ENCODE measurements around the gene PTPRK. TPM values are rescaled to one million over a fixed set of nuclear protein-coding genes. Genes with fewer than 3 reads are reported as not detected.

Gene PTPRK
- total and polyA plus RNA-seq, 2 of the 8 experiments (the other 6 are each of a cell fraction or from before 2014, with no cell fraction given) = 11.4 to 47.3 TPM

DNA sequence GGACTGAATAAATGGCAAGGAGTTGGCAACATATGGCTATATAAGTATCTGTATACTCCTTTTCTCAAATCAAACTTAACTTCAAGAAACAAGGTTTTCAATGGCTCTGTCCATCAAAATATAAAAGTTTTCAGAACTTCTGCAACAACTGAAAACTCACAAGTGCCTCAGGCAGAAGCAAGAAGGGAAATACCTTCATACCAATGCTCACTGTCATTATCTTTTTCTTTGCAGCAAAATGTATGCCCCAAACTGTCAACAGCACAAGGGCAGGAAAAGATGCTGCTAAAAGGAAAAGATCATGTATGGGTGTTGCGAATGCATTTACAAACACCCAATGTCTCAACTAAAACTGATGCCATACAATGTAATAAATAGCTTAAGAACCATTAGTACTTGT is 45.9 kb downstream of the PTPRK start:
- Histone ChIP-seq H4K5ac (ENCODE audit: insufficient read length, low read depth, low read length) (no peak overlapping the region), H3K14ac (ENCODE audit: insufficient read length) (no peak overlapping the region), H3K4me3 (ENCODE audit: extremely low read depth in 1 of 4, insufficient read depth in 2 of 4, low read depth in 3 of 4, low read length in 4 of 4) (no peak overlapping the region), H3K4me2 (ENCODE audit: insufficient read depth in 1 of 2, low read depth in 2 of 2, low read length in 2 of 2) (no peak overlapping the region), H2BK20ac (ENCODE audit: low read length) (no peak overlapping the region), H3K4me1 (replicated peaks in 1 of 4; ENCODE audit: control insufficient read depth in 3 of 4, insufficient read depth in 4 of 4, low read length in 3 of 4) (no peaks in the 10 kb centered on the region), H2AFZ (ENCODE audit: low read length) (no peak overlapping the region), H3K36me3 (ENCODE audit: control insufficient read depth in 2 of 4, insufficient read depth in 4 of 4, low read length in 3 of 4) (no peaks in the 10 kb centered on the region), H3K9me3 (ENCODE audit: insufficient read depth in 2 of 2, low read depth in 1 of 2, low read length in 1 of 2) (no peaks in the 10 kb centered on the region), H2AK5ac (ENCODE audit: low read depth, low read length) (no peak overlapping the region), H3K23me2 (ENCODE audit: low read depth, low read length) (no peaks in the 10 kb centered on the region), H3K4ac (replicated peaks; ENCODE audit: insufficient read length, low read depth, low read length) (no peak overlapping the region), H3K27ac (ENCODE audit: low read depth, low read length) (no peak overlapping the region), H3K23ac (ENCODE audit: insufficient read length) (no peak overlapping the region), H4K8ac (ENCODE audit: extremely low read depth, insufficient read depth, low read length) (no peak overlapping the region), H2BK5ac (ENCODE audit: low read depth, low read length) (no peak overlapping the region), H3K18ac (ENCODE audit: extremely low read depth, low read length) (no peak overlapping the region), H2BK12ac (ENCODE audit: low read depth, low read length) (no peak overlapping the region), H3K79me1 (ENCODE audit: low read depth, low read length) (peaks cover 2% of the 10 kb centered on the region; the same call in 1 of the 2 replicates), H4K91ac (replicated peaks; ENCODE audit: insufficient read length, low read length) (no peak overlapping the region), H2BK15ac (ENCODE audit: low read length) (no peak overlapping the region), H4K20me1 (replicated peaks in 1 of 2; ENCODE audit: control insufficient read depth in 1 of 2, insufficient read depth in 2 of 2, low read length in 2 of 2) (peaks cover 0 to 4% of the 10 kb centered on the region in 2 experiments), H3K56ac (replicated peaks; ENCODE audit: insufficient read length, low read depth, low read length) (no peak overlapping the region), H3K9ac (replicated peaks in 1 of 4; ENCODE audit: extremely low read depth in 1 of 4, low read depth in 3 of 4, low read length in 3 of 4) (no peak overlapping the region), H2BK120ac (replicated peaks; ENCODE audit: low read depth, low read length) (no peak overlapping the region), H3K27me3 (replicated peaks in 1 of 4; ENCODE audit: control insufficient read depth in 3 of 4, extremely low read depth in 1 of 4, insufficient read depth in 3 of 4, low read length in 3 of 4) (no peaks in the 10 kb centered on the region), H3K79me2 (ENCODE audit: control insufficient read depth in 1 of 2, insufficient read depth in 2 of 2, low read length in 2 of 2) (peaks cover 5 to 50% of the 10 kb centered on the region in 2 experiments; a peak in 3 of 4 replicates)
- 93% methylated on average over 1 of the region's 1 CpG; no CpG with 5 or more reads in 1 of the 2 experiments for WGBS, 2 experiments (ENCODE audit: extremely low coverage in 1 of 2, insufficient coverage in 1 of 2, insufficient read length in 1 of 2, insufficient replicate concordance in 2 of 2, low coverage in 1 of 2, low lambda C conversion rate in 2 of 2, missing lambda C conversion rate in 1 of 2)
- POLR2A ChIA-PET (ENCODE audit: partially characterized antibody) = interaction anchor here (1.2 kb wide), 1 partner anchor 21 kb away, joined by 3 read pairs; no protein-coding TSS in a partner anchor
- CTCF ChIA-PET (ENCODE audit: partially characterized antibody) = interaction anchor here (0.7 to 1.4 kb wide), 4 partner anchors 8 to 619 kb away, joined by 3 to 4 read pairs (median 3); no protein-coding TSS in a partner anchor
- DNase-seq (ENCODE audit: low read depth in 1 of 2, low spot score in 2 of 2) = no peak
- FAIRE-seq = no peak
- TF ChIP-seq TCF12 (IDR thresholded peaks at IDR 0.05; ENCODE audit: low read depth, low read length) (no peak), TBP (IDR thresholded peaks at IDR 0.05; ENCODE audit: low read depth, low read length) (no peak), BACH1 (IDR thresholded peaks at IDR 0.05; ENCODE audit: low read length) (no peak), BRCA1 (IDR thresholded peaks at IDR 0.05; ENCODE audit: low read depth, low read length) (no peak), CEBPB (IDR thresholded peaks at IDR 0.05; ENCODE audit: low read depth, low read length) (no peak), CBX5 (IDR thresholded peaks at IDR 0.05; ENCODE audit: low read depth, low read length) (no peak), BCL11A (IDR thresholded peaks at IDR 0.05; ENCODE audit: low read depth in 2 of 2, low read length in 2 of 2) (no peak), SAP30 (IDR thresholded peaks at IDR 0.05; ENCODE audit: insufficient read depth, insufficient replicate concordance, low read length) (no peak), MAFK (IDR thresholded peaks at IDR 0.05; ENCODE audit: low read depth, low read length) (no peak), FOSL1 (IDR thresholded peaks at IDR 0.05; ENCODE audit: insufficient read depth, low read depth, low read length) (no peak), SIN3A (conservative IDR thresholded peaks at IDR 0.05 in 1 of 2, IDR thresholded peaks at IDR 0.05 in 1 of 2; ENCODE audit: low read depth in 1 of 2, low read length in 2 of 2) (no peak), SP1 (IDR thresholded peaks at IDR 0.05; ENCODE audit: low read depth, low read length) (no peak), TAF1 (IDR thresholded peaks at IDR 0.05; ENCODE audit: low read depth, low read length) (no peak), KDM1A (IDR thresholded peaks at IDR 0.05; ENCODE audit: borderline replicate concordance, low read length) (no peak)
